Epithelial cell of esophagus (primary cell): Measurements from ENCODE around the gene NRXN3.

Experiments used
- DNase-seq: peaks from one replicate; pipeline ENCODE4 v3.0.0; 2010; ENCODE audit warnings: low read depth
- H3K4me3 ChIP-seq: 2 replicates; pipeline ENCODE4 v1.5.1; 2011; ENCODE audit warnings: mild to moderate bottlenecking, low read length, control low read depth
- TF ChIP-seq, protein P1 (sequence below): IDR thresholded peaks from 2 replicates; pipeline ENCODE4 v1.5.1; 2011; ENCODE audit warnings: low read depth, mild to moderate bottlenecking, low read length, control low read depth, inconsistent platforms; ENCODE audit not compliant: insufficient read depth; ENCODE audit errors: missing control alignments

Gene NRXN3

DNA sequence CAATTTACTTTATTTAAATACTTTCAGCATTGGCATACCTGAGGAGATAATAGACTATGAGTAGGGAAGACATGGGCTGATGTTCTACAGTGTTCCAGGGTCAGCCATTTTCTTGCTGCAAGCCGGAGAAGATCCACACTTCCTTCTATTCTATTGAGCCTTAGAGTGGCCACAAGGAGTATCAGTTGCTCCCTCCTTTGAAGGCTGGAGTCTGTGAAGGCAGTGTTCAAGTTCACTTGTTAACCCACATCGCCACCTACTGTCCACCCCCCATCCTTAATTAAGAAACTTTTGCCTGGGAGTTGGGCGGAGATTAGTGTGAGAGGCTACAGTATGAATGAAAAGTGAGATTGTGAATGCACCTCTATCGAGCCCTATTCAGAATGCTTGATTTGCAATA, 666.6 kb downstream of the NRXN3 start:
- TF ChIP-seq, protein P1, sequence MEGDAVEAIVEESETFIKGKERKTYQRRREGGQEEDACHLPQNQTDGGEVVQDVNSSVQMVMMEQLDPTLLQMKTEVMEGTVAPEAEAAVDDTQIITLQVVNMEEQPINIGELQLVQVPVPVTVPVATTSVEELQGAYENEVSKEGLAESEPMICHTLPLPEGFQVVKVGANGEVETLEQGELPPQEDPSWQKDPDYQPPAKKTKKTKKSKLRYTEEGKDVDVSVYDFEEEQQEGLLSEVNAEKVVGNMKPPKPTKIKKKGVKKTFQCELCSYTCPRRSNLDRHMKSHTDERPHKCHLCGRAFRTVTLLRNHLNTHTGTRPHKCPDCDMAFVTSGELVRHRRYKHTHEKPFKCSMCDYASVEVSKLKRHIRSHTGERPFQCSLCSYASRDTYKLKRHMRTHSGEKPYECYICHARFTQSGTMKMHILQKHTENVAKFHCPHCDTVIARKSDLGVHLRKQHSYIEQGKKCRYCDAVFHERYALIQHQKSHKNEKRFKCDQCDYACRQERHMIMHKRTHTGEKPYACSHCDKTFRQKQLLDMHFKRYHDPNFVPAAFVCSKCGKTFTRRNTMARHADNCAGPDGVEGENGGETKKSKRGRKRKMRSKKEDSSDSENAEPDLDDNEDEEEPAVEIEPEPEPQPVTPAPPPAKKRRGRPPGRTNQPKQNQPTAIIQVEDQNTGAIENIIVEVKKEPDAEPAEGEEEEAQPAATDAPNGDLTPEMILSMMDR, result peak; percentile 76
- no peak overlapping the region for H3K4me3 ChIP-seq
- DNase-seq, result peak; percentile 79

DNA sequence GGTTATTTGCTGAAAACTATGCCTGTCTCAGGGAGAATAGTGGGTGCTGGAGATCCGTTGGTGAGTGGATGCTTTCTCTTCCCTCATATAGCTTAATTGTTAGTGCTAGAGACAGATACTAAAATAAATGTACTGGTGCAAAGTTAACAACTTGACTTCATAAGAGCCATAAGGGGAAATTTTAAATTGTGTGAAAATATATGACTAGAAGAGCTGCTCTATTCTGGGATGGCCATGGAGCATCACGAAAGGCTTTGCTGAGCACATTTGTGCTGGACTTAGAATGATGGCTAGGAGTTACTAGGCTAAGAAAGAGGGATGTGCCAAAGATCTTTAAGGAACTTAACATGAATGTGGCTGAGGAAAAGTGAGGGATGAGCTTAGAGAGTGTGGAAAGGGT, 668.8 kb downstream of the NRXN3 start:
- TF ChIP-seq, protein P1, result no peak
- DNase-seq, result no peak
- no peak overlapping the region for H3K4me3 ChIP-seq

GRCh38 chr14:78840898-78841297, 670.7 kb downstream of the NRXN3 start:
- H3K4me3 ChIP-seq, result no peak overlapping the region
- TF ChIP-seq, protein P1, result no peak
- DNase-seq, result no peak

DNA sequence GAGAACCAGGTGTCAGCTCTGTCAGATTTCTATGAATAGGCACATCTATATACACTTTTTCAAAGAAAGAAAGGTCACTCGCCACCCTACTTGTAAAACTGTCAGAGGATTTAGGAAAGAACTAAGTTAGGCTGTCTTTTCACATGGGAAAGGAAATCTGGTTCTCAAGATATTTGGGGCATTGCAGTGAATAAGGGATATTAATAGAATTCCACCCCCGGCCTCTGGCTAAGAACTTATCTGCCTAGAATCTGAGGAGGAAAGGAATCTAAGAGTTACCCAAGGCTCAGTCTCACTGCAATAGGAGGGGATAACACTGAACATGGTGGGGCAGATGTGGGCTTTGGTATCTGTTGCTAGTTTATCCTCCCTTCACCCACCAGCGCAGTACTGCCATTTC, 677.6 kb downstream of the NRXN3 start:
- TF ChIP-seq, protein P1, result no peak
- H3K4me3 ChIP-seq, result no peak overlapping the region
- DNase-seq, result no peak

DNA sequence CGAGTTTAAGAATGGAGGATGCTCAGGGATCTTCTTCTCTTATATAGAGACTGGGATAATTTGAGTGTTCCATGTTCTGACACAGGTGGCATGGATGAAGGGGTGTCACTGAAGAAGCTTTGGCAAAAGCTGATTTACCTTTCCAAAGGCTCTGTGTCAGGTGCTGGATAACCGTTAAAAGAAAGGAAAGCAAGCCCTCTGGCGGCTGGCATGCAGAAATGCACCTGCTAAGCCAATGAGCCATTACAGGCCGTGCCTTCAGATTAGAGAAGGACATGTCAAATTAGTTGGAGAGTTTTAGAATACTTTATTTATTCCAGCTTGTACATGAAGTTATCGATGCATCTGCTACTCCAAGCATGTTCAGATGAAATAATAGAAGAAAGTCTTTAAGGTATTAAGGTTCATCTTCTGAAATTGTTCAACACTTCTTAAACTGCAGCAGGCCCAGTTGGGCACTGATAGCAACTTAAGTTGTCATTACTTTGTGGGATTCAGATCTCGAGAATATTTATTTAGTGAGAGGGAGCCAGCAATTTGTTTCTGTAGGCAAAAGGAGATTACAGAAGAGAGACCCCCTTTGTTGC, 678.2 kb downstream of the NRXN3 start:
- no peak overlapping the region for H3K4me3 ChIP-seq
- TF ChIP-seq, protein P1, result peak; percentile 98
- peak; percentile 68 for DNase-seq

- TF ChIP-seq, protein P1, result no peak
- H3K4me3 ChIP-seq, result no peak overlapping the region
- DNase-seq, result no peak
Observed at GRCh38 chr14:78849952-78850351, 679.8 kb downstream of the NRXN3 start.

DNA sequence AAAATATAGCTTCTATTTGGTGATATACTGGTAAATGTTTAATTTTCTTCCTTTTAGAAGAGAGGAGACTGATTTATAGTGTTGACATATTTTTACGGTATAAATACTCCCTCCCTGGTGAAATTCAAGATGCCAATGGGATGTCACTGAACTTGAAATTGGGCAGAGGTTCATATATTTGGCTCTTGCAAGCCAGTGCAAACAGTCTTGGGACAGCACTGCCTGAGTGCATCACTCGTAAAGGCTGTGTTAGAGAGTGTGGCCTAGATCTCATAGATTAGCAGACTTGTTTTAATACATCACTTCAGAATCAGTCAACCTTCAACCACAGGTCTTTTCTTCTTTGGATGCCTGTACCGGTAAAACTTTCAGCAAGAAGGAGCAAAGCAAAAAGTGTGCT, 681.0 kb downstream of the NRXN3 start:
- TF ChIP-seq, protein P1, result no peak
- DNase-seq, result no peak
- H3K4me3 ChIP-seq, result no peak overlapping the region
